MG63 (cell line): ENCODE measurements around the gene MBTD1. TPM values are rescaled to one million over a fixed set of nuclear protein-coding genes. Genes with fewer than 3 reads are reported as not detected.
"Not testable (repeated sequence)": the region's sequence is repeated elsewhere in the genome, so short reads cannot be mapped to it uniquely, and the experiment has no call there.

Experiments used
- DNase-seq: peaks from one replicate; pipeline ENCODE4 v3.0.0-alpha.2; 2020
- H3K27me3 ChIP-seq: fragments of 250-450 bp; sonication (Bioruptor Pico); 2 replicates; pipeline ENCODE4 v1.5.1; 2020; ENCODE audit warnings: mild to moderate bottlenecking, moderate library complexity
- H3K36me3 ChIP-seq: fragments of 250-450 bp; sonication (Bioruptor Pico); 2 replicates; pipeline ENCODE4 v1.5.1; 2020; ENCODE audit warnings: mild to moderate bottlenecking, moderate library complexity
- H3K4me3 ChIP-seq: fragments of 250-450 bp; sonication (Bioruptor Pico); 2 replicates; pipeline ENCODE4 v1.5.1; 2020; ENCODE audit warnings: mild to moderate bottlenecking, moderate library complexity
- H3K9me3 ChIP-seq: fragments of 250-450 bp; sonication (Bioruptor Pico); 2 replicates; pipeline ENCODE4 v1.5.1; 2020; ENCODE audit warnings: mild to moderate bottlenecking, moderate library complexity
- total RNA-seq: library from RNA; depleted of rRNA; stranded (reverse); fragments of >200 nt; shearing (Covaris generic); gene quantifications from 2 replicates; pipeline ENCODE4 v1.2.3, GENCODE V29; 2014; ENCODE audit warnings: low replicate concordance

The MBTD1 gene
- total RNA-seq, 1 experiment from 2014 or later: 4.8 TPM

GRCh38 chr17:51258756-51259563 lies 889 bp downstream of the MBTD1 start:
- Histone ChIP-seq H3K27me3 (no peaks in the 10 kb centered on the region), H3K36me3 (peaks cover 45% of the 10 kb centered on the region), H3K4me3 (peak overlapping the region; percentile 98), H3K9me3 (no peaks in the 10 kb centered on the region)
- DNase-seq: peak; percentile 55

GRCh38 chr17:51257150-51258081 lies 2.4 kb downstream of the MBTD1 start:
- Histone ChIP-seq H3K36me3 (peaks cover 49% of the 10 kb centered on the region), H3K4me3 (no peak overlapping the region)
- no peak for DNase-seq

GRCh38 chr17:51256101-51256500 lies 3.7 kb downstream of the MBTD1 start:
- Histone ChIP-seq H3K27me3 (no peaks in the 10 kb centered on the region), H3K36me3 (peaks cover 58% of the 10 kb centered on the region)

More at GRCh38 chr17:51257150-51258081, 2.4 kb downstream of the MBTD1 start:
- H3K27me3 ChIP-seq: no peaks in the 10 kb centered on the region
- H3K9me3 ChIP-seq: no peaks in the 10 kb centered on the region

GRCh38 chr17:51255673-51256072 lies 4.2 kb downstream of the MBTD1 start:
- no peak for DNase-seq
- Histone ChIP-seq H3K4me3 (no peak overlapping the region), H3K36me3 (peaks cover 63% of the 10 kb centered on the region), H3K27me3 (no peaks in the 10 kb centered on the region), H3K9me3 (peaks cover 2% of the 10 kb centered on the region; the same call in 1 of the 2 replicates)

More at GRCh38 chr17:51256101-51256500, 3.7 kb downstream of the MBTD1 start:
- peaks cover 2% of the 10 kb centered on the region; the same call in 1 of the 2 replicates for H3K9me3 ChIP-seq
- no peak overlapping the region for H3K4me3 ChIP-seq
- no peak for DNase-seq

GRCh38 chr17:51251010-51251409 lies 8.8 kb downstream of the MBTD1 start:
- no peak overlapping the region for H3K4me3 ChIP-seq
- peaks cover 2% of the 10 kb centered on the region; the same call in 1 of the 2 replicates for H3K9me3 ChIP-seq
- H3K36me3 ChIP-seq: peaks cover 68% of the 10 kb centered on the region
- no peaks in the 10 kb centered on the region for H3K27me3 ChIP-seq
- DNase-seq: no peak

GRCh38 chr17:51250314-51250840 lies 9.5 kb downstream of the MBTD1 start:
- no peak for DNase-seq

GRCh38 chr17:51245535-51245934 lies 14.3 kb downstream of the MBTD1 start:
- no peaks in the 10 kb centered on the region for H3K27me3 ChIP-seq
- H3K4me3 ChIP-seq: no peak overlapping the region
- H3K9me3 ChIP-seq: no peaks in the 10 kb centered on the region
- DNase-seq: no peak
- peaks cover 20% of the 10 kb centered on the region for H3K36me3 ChIP-seq

More at GRCh38 chr17:51250314-51250840, 9.5 kb downstream of the MBTD1 start:
- peaks cover 2% of the 10 kb centered on the region; the same call in 1 of the 2 replicates for H3K9me3 ChIP-seq
- peaks cover 63% of the 10 kb centered on the region for H3K36me3 ChIP-seq
- no peak overlapping the region for H3K4me3 ChIP-seq
- H3K27me3 ChIP-seq: no peaks in the 10 kb centered on the region

GRCh38 chr17:51244041-51244440 lies 15.8 kb downstream of the MBTD1 start:
- H3K9me3 ChIP-seq: no peaks in the 10 kb centered on the region
- no peak for DNase-seq
- H3K4me3 ChIP-seq: no peak overlapping the region
- no peaks in the 10 kb centered on the region for H3K27me3 ChIP-seq
- peaks cover 10% of the 10 kb centered on the region for H3K36me3 ChIP-seq

GRCh38 chr17:51240275-51240674 lies 19.6 kb downstream of the MBTD1 start:
- H3K36me3 ChIP-seq: no peaks in the 10 kb centered on the region; the same call in none of the 2 replicates
- DNase-seq: no peak
- H3K4me3 ChIP-seq: no peak overlapping the region
- no peaks in the 10 kb centered on the region for H3K9me3 ChIP-seq
- no peaks in the 10 kb centered on the region for H3K27me3 ChIP-seq

- DNase-seq: no peak
Observed at GRCh38 chr17:51238255-51238887, 21.5 kb downstream of the MBTD1 start.

GRCh38 chr17:51234162-51234561 lies 25.7 kb downstream of the MBTD1 start:
- H3K36me3 ChIP-seq: no peaks in the 10 kb centered on the region; the same call in none of the 2 replicates
- H3K27me3 ChIP-seq: no peaks in the 10 kb centered on the region
- no peaks in the 10 kb centered on the region for H3K9me3 ChIP-seq
- no peak for DNase-seq
- H3K4me3 ChIP-seq: no peak overlapping the region

More at GRCh38 chr17:51238255-51238887, 21.5 kb downstream of the MBTD1 start:
- H3K27me3 ChIP-seq: no peaks in the 10 kb centered on the region
- H3K36me3 ChIP-seq: no peaks in the 10 kb centered on the region; the same call in none of the 2 replicates
- no peaks in the 10 kb centered on the region for H3K9me3 ChIP-seq
- H3K4me3 ChIP-seq: no peak overlapping the region

GRCh38 chr17:51231999-51232398 lies 27.9 kb downstream of the MBTD1 start:
- no peaks in the 10 kb centered on the region; the same call in none of the 2 replicates for H3K36me3 ChIP-seq
- DNase-seq: no peak
- no peaks in the 10 kb centered on the region for H3K9me3 ChIP-seq
- H3K27me3 ChIP-seq: no peaks in the 10 kb centered on the region
- H3K4me3 ChIP-seq: no peak overlapping the region

- Histone ChIP-seq H3K27me3 (no peaks in the 10 kb centered on the region), H3K9me3 (no peaks in the 10 kb centered on the region), H3K36me3 (no peaks in the 10 kb centered on the region), H3K4me3 (no peak overlapping the region)
- DNase-seq: no peak
Observed at GRCh38 chr17:51230306-51230705, 29.5 kb downstream of the MBTD1 start.

- Histone ChIP-seq H3K9me3 (no peaks in the 10 kb centered on the region), H3K4me3 (no peak overlapping the region), H3K36me3 (no peaks in the 10 kb centered on the region), H3K27me3 (no peaks in the 10 kb centered on the region)
- DNase-seq: no peak
Observed at GRCh38 chr17:51229889-51230288, 30.0 kb downstream of the MBTD1 start.

- no peaks in the 10 kb centered on the region for H3K9me3 ChIP-seq
- peak; percentile 3 for DNase-seq
Observed at GRCh38 chr17:51228161-51228560, 31.7 kb downstream of the MBTD1 start.

GRCh38 chr17:51225523-51225922 lies 34.3 kb downstream of the MBTD1 start:
- H3K36me3 ChIP-seq: peaks cover 23% of the 10 kb centered on the region
- H3K9me3 ChIP-seq, DNase-seq, H3K27me3 ChIP-seq, H3K4me3 ChIP-seq: not testable (repeated sequence)

More at GRCh38 chr17:51228161-51228560, 31.7 kb downstream of the MBTD1 start:
- Histone ChIP-seq H3K4me3 (no peak overlapping the region), H3K27me3 (no peaks in the 10 kb centered on the region), H3K36me3 (peaks cover 4% of the 10 kb centered on the region)
